Measurements from ENCODE around the gene KCNK15.
"Not testable (repeated sequence)": the region's sequence is repeated elsewhere in the genome, so short reads cannot be mapped to it uniquely, and the experiment has no call there.

The KCNK15 gene

GRCh38 chr20:44745598-44746366 lies at the start of gene KCNK15:
KCNK15 (plus strand) TSS chr20:44745865; CDS start chr20:44745911, 46 bp downstream.
- no peak for DNase-seq

- no peak for DNase-seq
Observed at GRCh38 chr20:44696315-44696714, 49.4 kb upstream of the KCNK15 start.

GRCh38 chr20:44697041-44697440 lies 48.6 kb upstream of the KCNK15 start:
- not testable (repeated sequence) for DNase-seq

GRCh38 chr20:44698351-44698750 lies 47.3 kb upstream of the KCNK15 start:
- DNase-seq: no peak

GRCh38 chr20:44700306-44700705 lies 45.4 kb upstream of the KCNK15 start:
- no peak for DNase-seq

- DNase-seq: no peak
Observed at GRCh38 chr20:44701118-44701857, 44.4 kb upstream of the KCNK15 start.

- DNase-seq: no peak
Observed at GRCh38 chr20:44701858-44702256, 43.8 kb upstream of the KCNK15 start.

GRCh38 chr20:44702776-44703175 lies 42.9 kb upstream of the KCNK15 start:
- DNase-seq: peak; percentile 82 to 86

GRCh38 chr20:44703183-44703925 lies 42.3 kb upstream of the KCNK15 start:
- DNase-seq: no peak

- no peak for DNase-seq
Observed at GRCh38 chr20:44703956-44704488, 41.6 kb upstream of the KCNK15 start.

- no peak for DNase-seq
Observed at GRCh38 chr20:44704551-44704971, 41.1 kb upstream of the KCNK15 start.

GRCh38 chr20:44705364-44706094 lies 40.1 kb upstream of the KCNK15 start:
- no peak for DNase-seq

- DNase-seq: no peak
Observed at GRCh38 chr20:44706301-44707017, 39.2 kb upstream of the KCNK15 start.

GRCh38 chr20:44707018-44707579 lies 38.6 kb upstream of the KCNK15 start:
- DNase-seq: no peak

GRCh38 chr20:44709380-44709779 lies 36.3 kb upstream of the KCNK15 start:
- no peak for DNase-seq

- no peak for DNase-seq
Observed at GRCh38 chr20:44709797-44710196, 35.9 kb upstream of the KCNK15 start.

GRCh38 chr20:44711237-44711636 lies 34.4 kb upstream of the KCNK15 start:
- DNase-seq: no peak

GRCh38 chr20:44714102-44714700 lies 31.5 kb upstream of the KCNK15 start:
- DNase-seq: no peak

- peak in 1 of 2 donors; percentile 54 for DNase-seq
Observed at GRCh38 chr20:44714701-44715498, 30.8 kb upstream of the KCNK15 start, which contains the start of gene CCN5. CCN5 (plus strand) TSS chr20:44715369; CDS start chr20:44715391, 22 bp downstream.
